Esophagus muscularis mucosa (tissue), 3 donors: ENCODE measurements around the gene SIGLEC11.

Experiments
- POLR2AphosphoS5 ChIP-seq, 2 donors: sonication (generic); formaldehyde crosslinking; IDR thresholded peaks; one replicate each; pipeline ENCODE4 v1.6.1; 2017; ENCODE audit warnings: antibody characterized with exemption in 2 of 2
- TF ChIP-seq, protein P1 (sequence below), 3 experiments: fragments of 200-600 bp in 2 of 3; fragments of 450-650 bp in 1 of 3; sonication (generic) in 2 of 3; IDR thresholded peaks; one replicate each; pipeline ENCODE4 v1.5.1; 2017 to 2019; ENCODE audit warnings: antibody characterized with exemption in 3 of 3, mild to moderate bottlenecking in 2 of 3, moderate library complexity in 1 of 3

DNA sequence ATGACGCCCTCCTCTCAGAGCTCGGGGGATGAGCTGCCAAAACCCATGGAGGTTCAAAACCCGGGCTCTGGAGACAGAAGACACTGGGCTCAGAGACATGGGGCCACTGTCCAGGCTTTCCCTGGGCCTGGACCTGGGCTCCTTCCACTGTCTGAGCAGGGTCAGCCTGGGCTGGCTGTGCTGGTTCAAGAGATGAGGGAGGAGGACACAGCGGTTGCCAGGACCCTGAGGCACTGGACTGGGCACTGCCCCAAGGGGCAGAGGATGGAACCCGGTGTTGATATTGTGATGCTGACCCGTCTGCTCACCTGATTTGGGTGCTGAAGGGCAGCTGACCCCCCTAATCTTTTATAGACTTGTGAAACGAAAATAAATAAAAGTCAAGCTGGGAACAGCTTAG, 14.1 kb upstream of the SIGLEC11 start:
- TF ChIP-seq, protein P1, sequence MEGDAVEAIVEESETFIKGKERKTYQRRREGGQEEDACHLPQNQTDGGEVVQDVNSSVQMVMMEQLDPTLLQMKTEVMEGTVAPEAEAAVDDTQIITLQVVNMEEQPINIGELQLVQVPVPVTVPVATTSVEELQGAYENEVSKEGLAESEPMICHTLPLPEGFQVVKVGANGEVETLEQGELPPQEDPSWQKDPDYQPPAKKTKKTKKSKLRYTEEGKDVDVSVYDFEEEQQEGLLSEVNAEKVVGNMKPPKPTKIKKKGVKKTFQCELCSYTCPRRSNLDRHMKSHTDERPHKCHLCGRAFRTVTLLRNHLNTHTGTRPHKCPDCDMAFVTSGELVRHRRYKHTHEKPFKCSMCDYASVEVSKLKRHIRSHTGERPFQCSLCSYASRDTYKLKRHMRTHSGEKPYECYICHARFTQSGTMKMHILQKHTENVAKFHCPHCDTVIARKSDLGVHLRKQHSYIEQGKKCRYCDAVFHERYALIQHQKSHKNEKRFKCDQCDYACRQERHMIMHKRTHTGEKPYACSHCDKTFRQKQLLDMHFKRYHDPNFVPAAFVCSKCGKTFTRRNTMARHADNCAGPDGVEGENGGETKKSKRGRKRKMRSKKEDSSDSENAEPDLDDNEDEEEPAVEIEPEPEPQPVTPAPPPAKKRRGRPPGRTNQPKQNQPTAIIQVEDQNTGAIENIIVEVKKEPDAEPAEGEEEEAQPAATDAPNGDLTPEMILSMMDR (IDR thresholded peaks at IDR 0.05): no peak
- TF ChIP-seq POLR2AphosphoS5 (IDR thresholded peaks at IDR 0.05): no peak
